ENCODE measurements around the gene SHROOM3. TPM values are rescaled to one million over a fixed set of nuclear protein-coding genes. Genes with fewer than 3 reads are reported as not detected.
A peak's percentile ranks its signal among the peaks of the same experiment; 100 is the strongest.

SHROOM3 gene
- total and polyA plus RNA-seq, 4 donors: 14.4 to 75.1 (median 47.3) TPM

- ATAC-seq (ENCODE audit: insufficient read depth, low FRiP score): peak; percentile 14
- 55 to 74% methylated on average over 4 of the region's 4 CpGs for WGBS, 2 donors
These were observed 187.1 kb downstream of the SHROOM3 start for GRCh38 chr4:76622126-76622525.

GRCh38 chr4:76622717-76623116 is 187.7 kb downstream of the SHROOM3 start:
- no peak for TF ChIP-seq CTCF (IDR thresholded peaks at IDR 0.05; ENCODE audit: control extremely low read depth, extremely low read depth)
- Histone ChIP-seq H3K4me3 (no peak overlapping the region), H3K27ac (ENCODE audit: low read depth in 1 of 2, low read length in 1 of 2) (no peak overlapping the region), H3K9ac (ENCODE audit: insufficient read depth in 1 of 2, low read length in 2 of 2) (no peak overlapping the region), H3K27me3 (ENCODE audit: control insufficient read depth in 3 of 3, insufficient read depth in 3 of 3, low read length in 2 of 3) (no peaks in the 10 kb centered on the region), H3K9me3 (ENCODE audit: control insufficient read depth in 4 of 4, insufficient read depth in 3 of 4, low read length in 3 of 4) (no peaks in the 10 kb centered on the region), H3K36me3 (ENCODE audit: control insufficient read depth in 4 of 4, insufficient read depth in 4 of 4, low read length in 4 of 4) (no peaks in the 10 kb centered on the region), H3K4me1 (ENCODE audit: control insufficient read depth in 5 of 5, insufficient read depth in 5 of 5, low read length in 5 of 5) (peaks cover 2 to 27% (median 7%) of the 10 kb centered on the region in 5 donors)
- 42 to 73% methylated on average over 1 of the region's 1 CpG for WGBS, 2 donors
- DNase-seq (no peak), ATAC-seq (ENCODE audit: insufficient read depth, low FRiP score) (no peak)

More at GRCh38 chr4:76622126-76622525, 187.1 kb downstream of the SHROOM3 start:
- H3K9me3 ChIP-seq (ENCODE audit: control insufficient read depth in 4 of 4, insufficient read depth in 3 of 4, low read length in 3 of 4): no peaks in the 10 kb centered on the region
- TF ChIP-seq CTCF (IDR thresholded peaks at IDR 0.05; ENCODE audit: control extremely low read depth, extremely low read depth): no peak
- H3K4me3 ChIP-seq: no peak overlapping the region
- H3K9ac ChIP-seq (ENCODE audit: insufficient read depth in 1 of 2, low read length in 2 of 2): no peak overlapping the region
- H3K27me3 ChIP-seq (ENCODE audit: control insufficient read depth in 3 of 3, insufficient read depth in 3 of 3, low read length in 2 of 3): no peaks in the 10 kb centered on the region
- DNase-seq: peak; percentile 26 to 85 (median 45)
- peaks cover 2 to 26% (median 7%) of the 10 kb centered on the region in 5 donors for H3K4me1 ChIP-seq (ENCODE audit: control insufficient read depth in 5 of 5, insufficient read depth in 5 of 5, low read length in 5 of 5)
- no peaks in the 10 kb centered on the region for H3K36me3 ChIP-seq (ENCODE audit: control insufficient read depth in 4 of 4, insufficient read depth in 4 of 4, low read length in 4 of 4)
- peak overlapping the region in 1 of 2 donors; percentile 51 for H3K27ac ChIP-seq (ENCODE audit: low read depth in 1 of 2, low read length in 1 of 2)

GRCh38 chr4:76623217-76624045 is 188.4 kb downstream of the SHROOM3 start:
- H3K9ac ChIP-seq (ENCODE audit: insufficient read depth in 1 of 2, low read length in 2 of 2): no peak overlapping the region
- no peak for TF ChIP-seq CTCF (IDR thresholded peaks at IDR 0.05; ENCODE audit: control extremely low read depth, extremely low read depth)

More at GRCh38 chr4:76623217-76624045, 188.4 kb downstream of the SHROOM3 start:
- Histone ChIP-seq H3K4me1 (ENCODE audit: control insufficient read depth in 5 of 5, insufficient read depth in 5 of 5, low read length in 5 of 5) (peaks cover 2 to 27% (median 7%) of the 10 kb centered on the region in 5 donors), H3K4me3 (no peak overlapping the region), H3K27me3 (ENCODE audit: control insufficient read depth in 3 of 3, insufficient read depth in 3 of 3, low read length in 2 of 3) (no peaks in the 10 kb centered on the region), H3K27ac (ENCODE audit: low read depth in 1 of 2, low read length in 1 of 2) (no peak overlapping the region), H3K36me3 (ENCODE audit: control insufficient read depth in 4 of 4, insufficient read depth in 4 of 4, low read length in 4 of 4) (no peaks in the 10 kb centered on the region), H3K9me3 (ENCODE audit: control insufficient read depth in 4 of 4, insufficient read depth in 3 of 4, low read length in 3 of 4) (no peaks in the 10 kb centered on the region)
- WGBS, 2 donors: 79 to 95% methylated on average over 4 of the region's 4 CpGs
- ATAC-seq (ENCODE audit: insufficient read depth, low FRiP score) (no peak), DNase-seq (no peak)
